ENCODE measurements around the gene ASB5.
"Not testable (repeated sequence)": the region's sequence is repeated elsewhere in the genome, so short reads cannot be mapped to it uniquely, and the experiment has no call there.

ASB5 gene

GRCh38 chr4:176212351-176212750 lies 56.7 kb downstream of the ASB5 start:
- DNase-seq: not testable (repeated sequence)

- no peak for DNase-seq
Measured at GRCh38 chr4:176210579-176211296, 58.3 kb downstream of the ASB5 start.

- DNase-seq: no peak
Measured at GRCh38 chr4:176210101-176210500, 58.9 kb downstream of the ASB5 start.

- no peak for DNase-seq
Measured at GRCh38 chr4:176209535-176209934, 59.5 kb downstream of the ASB5 start.

- no peak for DNase-seq
Measured at GRCh38 chr4:176207839-176208238, 61.2 kb downstream of the ASB5 start.

GRCh38 chr4:176205299-176205698 lies 63.7 kb downstream of the ASB5 start:
- DNase-seq: no peak

GRCh38 chr4:176198316-176198903 lies 70.6 kb downstream of the ASB5 start:
- DNase-seq: no peak

GRCh38 chr4:176195184-176195978 lies 73.6 kb downstream of the ASB5 start, which contains the start of gene SPATA4:
Gene SPATA4, minus strand, starts transcription at chr4:176195585. Its CDS starts 23 bp downstream, at chr4:176195562.
- peak; percentile 94 for DNase-seq

- peak; percentile 64 for DNase-seq
Measured at GRCh38 chr4:176193938-176194337, 75.1 kb downstream of the ASB5 start.

- no peak for DNase-seq
Measured at GRCh38 chr4:176193126-176193525, 75.9 kb downstream of the ASB5 start.

GRCh38 chr4:176191974-176192373 lies 77.0 kb downstream of the ASB5 start:
- DNase-seq: no peak

GRCh38 chr4:176189891-176190795 lies 78.9 kb downstream of the ASB5 start:
- no peak for DNase-seq

GRCh38 chr4:176188654-176189053 lies 80.4 kb downstream of the ASB5 start:
- no peak for DNase-seq

- DNase-seq: no peak
Measured at GRCh38 chr4:176187624-176188023, 81.4 kb downstream of the ASB5 start.

GRCh38 chr4:176186671-176187395 lies 82.2 kb downstream of the ASB5 start:
- DNase-seq: no peak

GRCh38 chr4:176186067-176186466 lies 83.0 kb downstream of the ASB5 start:
- DNase-seq: no peak

- DNase-seq: no peak
Measured at GRCh38 chr4:176185051-176185450, 84.0 kb downstream of the ASB5 start.

Measured in stimulated activated CD4-positive, alpha-beta T cell treated with anti-CD3 and anti-CD28 coated beads, Interleukin-4, amount 100 ng/mL, for 24 hours (primary cell).